NCI-H82 treated with DMSO at 0.1 percent for 48 hours (cell line): ENCODE data around the gene AP3B2.
"Not testable (repeated sequence)": the region's sequence is repeated elsewhere in the genome, so short reads cannot be mapped to it uniquely, and the experiment has no call there.

Experiments used
- DNase-seq: peaks from one replicate; lab custom pipeline; 2025; ENCODE audit not compliant: unreplicated experiment; lab: John Stamatoyannopoulos, UW

AP3B2 gene

GRCh38 chr15:82650046-82650670, 59.5 kb downstream of the AP3B2 start:
- DNase-seq = no peak

GRCh38 chr15:82649226-82649999, 60.3 kb downstream of the AP3B2 start:
- DNase-seq = no peak

GRCh38 chr15:82648257-82649103, 61.2 kb downstream of the AP3B2 start:
- DNase-seq = no peak

- no peak for DNase-seq
Measured at GRCh38 chr15:82647835-82648256, 61.8 kb downstream of the AP3B2 start.

- no peak for DNase-seq
Measured at GRCh38 chr15:82647045-82647834, 62.4 kb downstream of the AP3B2 start, which contains the start of gene CPEB1. Gene CPEB1 (minus strand): TSS chr15:82647363. CDS start chr15:82628459, 18,904 bp downstream.

- DNase-seq = no peak
Measured at GRCh38 chr15:82646250-82647044, 63.2 kb downstream of the AP3B2 start.

GRCh38 chr15:82644967-82645852, 64.5 kb downstream of the AP3B2 start:
- not testable (repeated sequence) for DNase-seq

- no peak for DNase-seq
Measured at GRCh38 chr15:82643992-82644391, 65.7 kb downstream of the AP3B2 start.

GRCh38 chr15:82642656-82643055, 67.0 kb downstream of the AP3B2 start:
- DNase-seq = no peak

GRCh38 chr15:82641129-82641798, 68.4 kb downstream of the AP3B2 start:
- peak; percentile 91 for DNase-seq

- no peak for DNase-seq
Measured at GRCh38 chr15:82640672-82641071, 69.0 kb downstream of the AP3B2 start.

GRCh38 chr15:82635798-82636197, 73.9 kb downstream of the AP3B2 start:
- DNase-seq = no peak

GRCh38 chr15:82630033-82630432, 79.6 kb downstream of the AP3B2 start:
- no peak for DNase-seq

GRCh38 chr15:82625136-82625535, 84.5 kb downstream of the AP3B2 start:
- DNase-seq = no peak

GRCh38 chr15:82624438-82624837, 85.2 kb downstream of the AP3B2 start:
- DNase-seq = no peak

GRCh38 chr15:82624008-82624407, 85.7 kb downstream of the AP3B2 start:
- DNase-seq = no peak

GRCh38 chr15:82621970-82622369, 87.7 kb downstream of the AP3B2 start:
- DNase-seq = no peak

GRCh38 chr15:82613747-82614146, 95.9 kb downstream of the AP3B2 start:
- DNase-seq = no peak
